PC-9 (cell line): ENCODE measurements around the gene VWA7.
"Not testable (repeated sequence)": the region's sequence is repeated elsewhere in the genome, so short reads cannot be mapped to it uniquely, and the experiment has no call there.

Experiments
- EZH2 ChIP-seq: fragments of 200-600 bp; sonication (generic); IDR thresholded peaks from 2 replicates; pipeline ENCODE4 v1.8.0; 2017; ENCODE audit warnings: antibody characterized with exemption, low read depth
- TF ChIP-seq, protein P1 (sequence below): fragments of 200-600 bp; sonication (generic); conservative IDR thresholded peaks from 2 replicates; pipeline ENCODE4 v1.6.1; 2017; ENCODE audit warnings: mixed run types, antibody characterized with exemption, mild to moderate bottlenecking, moderate library complexity

DNA sequence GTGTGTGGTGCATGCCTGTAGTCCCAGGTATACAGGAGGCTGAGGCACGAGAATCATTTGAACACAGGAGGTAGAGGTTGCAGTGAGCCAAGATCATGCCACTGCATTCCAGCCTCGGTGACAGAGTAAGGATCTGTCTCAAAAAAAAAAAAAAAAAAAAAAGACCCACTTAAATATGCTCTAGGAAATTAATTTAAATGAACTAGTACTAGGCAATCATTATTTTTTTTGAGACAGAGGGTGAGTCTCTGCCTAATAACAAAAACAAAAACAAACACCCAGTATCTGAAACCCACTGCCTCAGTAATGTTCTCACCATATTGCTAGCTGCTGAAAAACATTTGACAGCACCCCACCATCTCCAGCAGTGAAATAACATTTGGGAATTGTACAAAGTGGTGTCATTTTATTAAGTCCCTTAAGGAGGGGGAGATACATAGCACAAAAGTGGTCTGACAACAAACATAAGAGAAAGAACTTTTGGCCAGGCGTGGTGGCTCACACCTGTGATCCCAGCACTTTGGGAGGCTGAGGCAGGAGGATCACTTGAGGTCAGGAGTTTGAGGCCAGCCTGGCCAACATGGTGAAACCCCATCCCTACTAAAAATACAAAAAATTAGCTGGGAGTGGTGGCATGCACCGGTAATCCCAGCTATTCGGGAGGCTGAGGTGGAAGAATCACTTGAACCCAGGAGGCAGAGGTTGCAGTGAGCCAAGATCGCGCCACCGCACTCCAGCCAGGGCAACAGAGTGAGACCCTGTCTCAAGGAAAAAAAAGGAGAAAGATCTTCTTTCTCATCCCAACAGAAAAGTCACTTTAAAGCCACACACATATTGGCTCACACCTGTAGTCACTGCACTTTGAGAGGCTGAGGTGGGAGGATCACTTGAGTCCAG, 24.2 kb upstream of the VWA7 start:
- TF ChIP-seq, protein P1, sequence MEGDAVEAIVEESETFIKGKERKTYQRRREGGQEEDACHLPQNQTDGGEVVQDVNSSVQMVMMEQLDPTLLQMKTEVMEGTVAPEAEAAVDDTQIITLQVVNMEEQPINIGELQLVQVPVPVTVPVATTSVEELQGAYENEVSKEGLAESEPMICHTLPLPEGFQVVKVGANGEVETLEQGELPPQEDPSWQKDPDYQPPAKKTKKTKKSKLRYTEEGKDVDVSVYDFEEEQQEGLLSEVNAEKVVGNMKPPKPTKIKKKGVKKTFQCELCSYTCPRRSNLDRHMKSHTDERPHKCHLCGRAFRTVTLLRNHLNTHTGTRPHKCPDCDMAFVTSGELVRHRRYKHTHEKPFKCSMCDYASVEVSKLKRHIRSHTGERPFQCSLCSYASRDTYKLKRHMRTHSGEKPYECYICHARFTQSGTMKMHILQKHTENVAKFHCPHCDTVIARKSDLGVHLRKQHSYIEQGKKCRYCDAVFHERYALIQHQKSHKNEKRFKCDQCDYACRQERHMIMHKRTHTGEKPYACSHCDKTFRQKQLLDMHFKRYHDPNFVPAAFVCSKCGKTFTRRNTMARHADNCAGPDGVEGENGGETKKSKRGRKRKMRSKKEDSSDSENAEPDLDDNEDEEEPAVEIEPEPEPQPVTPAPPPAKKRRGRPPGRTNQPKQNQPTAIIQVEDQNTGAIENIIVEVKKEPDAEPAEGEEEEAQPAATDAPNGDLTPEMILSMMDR = not testable (repeated sequence)
- TF ChIP-seq EZH2 = not testable (repeated sequence)
